Hematopoietic multipotent progenitor cell treated with erythropoietin and hydrocortisone succinate and interleukin-3 and kit ligand, for 17 days (in vitro differentiated cells): ENCODE data around the gene SYNJ1.
A peak's percentile ranks its signal among the peaks of the same experiment; 100 is the strongest.
"Not testable (repeated sequence)": the region's sequence is repeated elsewhere in the genome, so short reads cannot be mapped to it uniquely, and the experiment has no call there.

ENCODE experiments used
- DNase-seq: peaks from one replicate; pipeline ENCODE4 v3.0.0-alpha.2; 2015; ENCODE audit warnings: low spot score

SYNJ1 gene

GRCh38 chr21:32727687-32728455 lies at the start of gene SYNJ1:
TSS of gene SYNJ1 (minus strand) at chr21:32728013. CDS start at chr21:32726895, 1,118 bp downstream.
- peak; percentile 96 for DNase-seq

GRCh38 chr21:32777269-32777668 lies 49.5 kb upstream of the SYNJ1 start:
- DNase-seq: no peak

GRCh38 chr21:32776743-32777142 lies 48.9 kb upstream of the SYNJ1 start:
- DNase-seq: no peak

GRCh38 chr21:32773048-32773344 lies 45.2 kb upstream of the SYNJ1 start:
- DNase-seq: not testable (repeated sequence)

GRCh38 chr21:32772281-32773047 lies 44.7 kb upstream of the SYNJ1 start:
- DNase-seq: no peak

- DNase-seq: peak; percentile 26
Measured at GRCh38 chr21:32770871-32771523, 43.2 kb upstream of the SYNJ1 start.

GRCh38 chr21:32768530-32768929 lies 40.7 kb upstream of the SYNJ1 start:
- DNase-seq: no peak

- DNase-seq: no peak
Measured at GRCh38 chr21:32765058-32765457, 37.2 kb upstream of the SYNJ1 start.

- DNase-seq: no peak
Measured at GRCh38 chr21:32764186-32764585, 36.4 kb upstream of the SYNJ1 start.

- DNase-seq: no peak
Measured at GRCh38 chr21:32757804-32758203, 30.0 kb upstream of the SYNJ1 start.

- no peak for DNase-seq
Measured at GRCh38 chr21:32756096-32756495, 28.3 kb upstream of the SYNJ1 start.

GRCh38 chr21:32753818-32754585 lies 26.2 kb upstream of the SYNJ1 start:
- no peak for DNase-seq

- no peak for DNase-seq
Measured at GRCh38 chr21:32750405-32750804, 22.6 kb upstream of the SYNJ1 start.

GRCh38 chr21:32749662-32750061 lies 21.8 kb upstream of the SYNJ1 start:
- DNase-seq: no peak

GRCh38 chr21:32748529-32748928 lies 20.7 kb upstream of the SYNJ1 start:
- DNase-seq: no peak

GRCh38 chr21:32747396-32747795 lies 19.6 kb upstream of the SYNJ1 start:
- no peak for DNase-seq

- DNase-seq: not testable (repeated sequence)
Measured at GRCh38 chr21:32746711-32747110, 18.9 kb upstream of the SYNJ1 start.

- no peak for DNase-seq
Measured at GRCh38 chr21:32742396-32742795, 14.6 kb upstream of the SYNJ1 start.

- DNase-seq: no peak
Measured at GRCh38 chr21:32741336-32741735, 13.5 kb upstream of the SYNJ1 start.

GRCh38 chr21:32739946-32740345 lies 12.1 kb upstream of the SYNJ1 start:
- DNase-seq: no peak

GRCh38 chr21:32736083-32736482 lies 8.3 kb upstream of the SYNJ1 start:
- not testable (repeated sequence) for DNase-seq

- DNase-seq: no peak
Measured at GRCh38 chr21:32735524-32735923, 7.7 kb upstream of the SYNJ1 start.
